Stimulated activated CD4-positive, alpha-beta T cell treated with anti-CD3 and anti-CD28 coated beads, TNF-alpha, amount 100 ng/mL, for 24 hours (primary cell): ENCODE data around the gene AEBP2.
A peak's percentile ranks its signal among the peaks of the same experiment; 100 is the strongest.
"Not testable (repeated sequence)": the region's sequence is repeated elsewhere in the genome, so short reads cannot be mapped to it uniquely, and the experiment has no call there.

Experiments
- DNase-seq, 3 experiments: peaks; one replicate each; pipeline ENCODE4 v3.0.0-alpha.2; 2020; ENCODE audit warnings: low read depth in 3 of 3

The AEBP2 gene

GRCh38 chr12:19454837-19455236, 15.5 kb downstream of the AEBP2 start:
- DNase-seq = no peak

- no peak for DNase-seq
These were observed 16.9 kb downstream of the AEBP2 start for GRCh38 chr12:19456176-19456575.

GRCh38 chr12:19457561-19457960, 18.3 kb downstream of the AEBP2 start:
- DNase-seq = no peak

GRCh38 chr12:19458733-19459132, 19.4 kb downstream of the AEBP2 start:
- no peak for DNase-seq

- DNase-seq = no peak
These were observed 22.7 kb downstream of the AEBP2 start for GRCh38 chr12:19461999-19462398.

GRCh38 chr12:19462406-19462805, 23.1 kb downstream of the AEBP2 start:
- DNase-seq = no peak

- no peak for DNase-seq
These were observed 24.9 kb downstream of the AEBP2 start for GRCh38 chr12:19464192-19464580.

- no peak for DNase-seq
These were observed 26.4 kb downstream of the AEBP2 start for GRCh38 chr12:19465711-19466110.

GRCh38 chr12:19474147-19474546, 34.9 kb downstream of the AEBP2 start:
- no peak for DNase-seq

- not testable (repeated sequence) for DNase-seq
These were observed 36.7 kb downstream of the AEBP2 start for GRCh38 chr12:19475884-19476505.

GRCh38 chr12:19477071-19477470, 37.8 kb downstream of the AEBP2 start:
- no peak for DNase-seq

- no peak for DNase-seq
These were observed 41.2 kb downstream of the AEBP2 start for GRCh38 chr12:19480459-19480858.

- no peak for DNase-seq
These were observed 42.7 kb downstream of the AEBP2 start for GRCh38 chr12:19482036-19482435.

- DNase-seq = peak in 2 of 3 experiments; percentile 39 to 59
These were observed 43.3 kb downstream of the AEBP2 start for GRCh38 chr12:19482551-19483109.

GRCh38 chr12:19483727-19484126, 44.4 kb downstream of the AEBP2 start:
- no peak for DNase-seq

GRCh38 chr12:19484738-19485137, 45.4 kb downstream of the AEBP2 start:
- DNase-seq = no peak

GRCh38 chr12:19485240-19485639, 45.9 kb downstream of the AEBP2 start:
- no peak for DNase-seq

GRCh38 chr12:19489168-19489567, 49.9 kb downstream of the AEBP2 start:
- DNase-seq = peak in 1 of 3 experiments; percentile 12

- DNase-seq = no peak
These were observed 51.6 kb downstream of the AEBP2 start for GRCh38 chr12:19490908-19491307.

GRCh38 chr12:19491863-19492262, 52.6 kb downstream of the AEBP2 start:
- DNase-seq = no peak

GRCh38 chr12:19496219-19496878, 57.1 kb downstream of the AEBP2 start:
- DNase-seq = no peak

- DNase-seq = no peak
These were observed 58.8 kb downstream of the AEBP2 start for GRCh38 chr12:19498099-19498498.

- DNase-seq = no peak
These were observed 59.7 kb downstream of the AEBP2 start for GRCh38 chr12:19499030-19499429.
